GM12875 (cell line): Measurements from ENCODE around the gene RIN3.

Experiments used
- H3K4me3 ChIP-seq: one replicate; pipeline ENCODE4 v1.5.1; 2011; ENCODE audit warnings: low read depth, low read length, control low read depth
- CTCF ChIP-seq: IDR thresholded peaks from 2 replicates; pipeline ENCODE4 v1.5.1; 2011; ENCODE audit warnings: low read depth, mild to moderate bottlenecking, control low read depth, inconsistent platforms, low read length, moderate library complexity, borderline replicate concordance; ENCODE audit not compliant: insufficient read depth

Gene RIN3

DNA sequence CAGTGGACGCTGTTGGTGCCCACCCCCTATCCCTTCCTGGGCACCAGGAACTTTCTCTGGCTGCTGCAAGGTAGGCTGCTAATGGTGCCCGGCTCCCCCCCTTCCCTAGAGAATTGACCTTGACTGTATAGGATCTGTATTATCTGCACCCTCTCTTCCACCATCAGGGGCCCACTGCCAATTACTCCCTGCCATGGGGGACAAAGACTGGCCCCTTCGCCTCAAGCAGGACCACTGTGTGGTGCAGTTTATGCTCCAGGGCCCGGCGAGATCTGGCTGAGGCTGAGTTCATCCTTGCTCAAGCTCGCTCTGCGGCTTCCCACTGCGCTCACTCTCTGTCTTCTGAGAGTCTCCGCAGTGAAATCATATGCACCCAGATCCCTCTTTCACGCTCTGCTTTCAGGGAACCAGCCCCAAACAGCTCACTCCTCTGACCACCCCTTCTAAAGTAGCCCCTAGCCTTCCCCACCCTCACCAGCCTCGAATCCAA is 139.6 kb downstream of the RIN3 start:
- no peak for TF ChIP-seq CTCF
- H3K4me3 ChIP-seq: peak overlapping the region; percentile 75

GRCh38 chr14:92654239-92654901 is 140.8 kb downstream of the RIN3 start:
- H3K4me3 ChIP-seq: peak overlapping the region; percentile 75
- no peak for TF ChIP-seq CTCF

GRCh38 chr14:92655419-92656201 is 142.0 kb downstream of the RIN3 start:
- H3K4me3 ChIP-seq: peak overlapping the region; percentile 8

DNA sequence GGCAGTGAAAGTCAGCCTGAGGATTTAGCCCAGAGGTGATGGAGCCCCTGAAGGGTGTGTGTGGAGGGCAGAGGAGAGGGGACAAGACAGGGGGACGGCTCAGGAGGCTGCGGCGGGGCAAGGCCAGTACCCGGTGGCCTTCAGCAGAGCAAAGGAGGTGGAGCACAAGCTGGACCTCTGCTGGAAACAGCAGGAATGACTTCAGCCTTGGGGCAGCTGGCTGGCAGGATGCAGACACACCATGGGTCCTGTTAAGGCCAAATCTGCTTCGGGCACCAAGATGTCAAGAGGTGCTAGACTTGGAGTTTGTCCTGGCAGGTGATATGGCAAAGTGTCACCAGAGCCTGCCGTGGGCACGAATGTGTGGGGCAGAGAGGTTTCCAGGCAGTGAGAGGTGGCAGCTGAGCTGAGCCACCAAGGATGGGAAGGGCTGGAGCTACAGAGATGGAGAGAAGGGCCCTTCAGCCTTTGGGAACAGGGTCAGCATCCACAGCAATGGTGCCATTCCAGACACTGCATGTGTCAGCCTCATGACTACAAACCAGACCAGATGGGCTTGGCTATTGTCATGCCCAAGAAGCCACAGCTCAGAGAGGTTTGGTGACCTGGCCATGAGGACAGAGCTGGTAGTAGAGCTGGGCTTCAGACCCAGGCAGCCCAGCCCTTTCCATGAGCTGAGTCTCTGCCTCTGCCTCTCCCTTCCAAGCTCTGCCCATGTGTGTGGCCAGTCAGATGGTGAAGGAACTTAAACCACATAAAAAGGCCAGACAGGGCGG is 142.9 kb downstream of the RIN3 start:
- H3K4me3 ChIP-seq: no peak overlapping the region
- TF ChIP-seq CTCF: no peak

More at GRCh38 chr14:92655419-92656201, 142.0 kb downstream of the RIN3 start:
- no peak for TF ChIP-seq CTCF

DNA sequence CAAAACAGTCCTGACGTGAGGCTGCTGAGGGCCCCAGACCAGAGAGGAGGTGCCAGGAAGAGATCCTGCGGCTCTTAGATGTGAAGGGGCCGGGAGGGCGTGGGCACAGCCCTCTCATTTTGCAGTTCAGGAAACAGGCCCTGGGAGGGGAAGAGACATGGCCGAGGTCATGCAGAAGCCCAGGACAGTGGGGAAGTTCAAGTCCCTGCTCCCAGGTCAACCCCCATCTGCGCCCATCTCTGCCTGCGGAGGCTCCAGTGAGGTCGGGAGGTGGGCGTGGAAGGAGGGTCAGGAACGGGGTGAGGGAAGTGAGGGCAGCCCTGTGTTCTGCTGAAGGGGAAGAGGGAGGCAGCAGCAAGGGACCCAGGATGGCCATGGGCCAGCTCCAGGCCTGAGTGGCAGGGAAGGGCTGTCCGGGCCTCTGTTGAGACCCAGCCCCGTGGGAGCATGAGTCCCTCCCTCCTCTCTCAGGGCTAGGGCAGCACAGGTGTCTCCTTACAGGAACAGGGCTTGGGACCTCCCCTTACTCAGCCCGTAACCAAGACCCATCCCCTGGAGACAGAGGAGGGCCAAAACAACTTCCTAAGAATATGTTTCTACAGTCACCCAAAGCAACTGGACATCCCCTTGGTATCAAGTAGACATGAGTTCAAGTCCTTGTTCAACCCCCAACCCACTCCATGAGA is 144.0 kb downstream of the RIN3 start:
- no peak overlapping the region for H3K4me3 ChIP-seq
- no peak for TF ChIP-seq CTCF

DNA sequence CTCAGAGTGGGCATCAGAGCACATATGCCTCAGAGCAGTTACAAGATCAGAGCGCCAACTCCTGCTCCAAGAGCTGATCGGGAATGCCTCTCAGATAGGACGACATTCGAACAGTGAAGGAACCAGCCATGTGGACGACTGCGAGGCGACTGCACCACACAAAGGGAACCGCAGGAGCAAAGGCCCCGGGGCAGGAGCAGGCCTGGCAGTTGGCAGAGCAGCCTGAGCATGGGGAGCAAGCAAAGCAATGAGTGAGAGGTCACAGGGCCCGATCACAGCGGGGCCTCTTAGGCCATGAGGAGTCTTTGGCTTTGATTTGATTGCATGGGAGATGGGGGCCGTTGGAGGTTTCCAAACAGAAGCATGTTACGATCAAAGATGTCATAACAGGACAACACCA is 144.6 kb downstream of the RIN3 start:
- H3K4me3 ChIP-seq: no peak overlapping the region
- TF ChIP-seq CTCF: no peak
